Kidney (tissue), 14 donors: Measurements from ENCODE around the gene TRPM4. TPM values are rescaled to one million over a fixed set of nuclear protein-coding genes. Genes with fewer than 3 reads are reported as not detected.

Experiments
- DNase-seq, 5 donors: peaks; one replicate each; pipeline ENCODE4 v3.0.0-alpha.2; 2013 to 2020
- FAIRE-seq: peaks from 2 replicates; lab custom pipeline; 2012; peaks lifted over from hg19 to GRCh38; lab: Jason Lieb, UNC
- H3K27ac ChIP-seq, 2 donors: one replicate each; pipeline ENCODE4 v1.7.0; 2013; ENCODE audit warnings: low read depth in 2 of 2, low read length in 2 of 2, inconsistent platforms in 1 of 2
- H3K27me3 ChIP-seq: one replicate; pipeline ENCODE4 v1.7.1; 2013; ENCODE audit warnings: low read length, inconsistent platforms; ENCODE audit not compliant: control insufficient read depth, insufficient read depth
- H3K36me3 ChIP-seq, 3 donors: one replicate each; pipeline versions ENCODE4 v1.7.0 to v1.7.1; 2013; ENCODE audit warnings: low read length in 3 of 3, control low read depth in 1 of 3, inconsistent platforms in 1 of 3; ENCODE audit not compliant: insufficient read depth in 3 of 3, control insufficient read depth in 2 of 3
- H3K4me1 ChIP-seq, 3 donors: one replicate each; pipeline versions ENCODE4 v1.7.0 to v1.7.1; 2013; ENCODE audit warnings: low read length in 3 of 3, inconsistent platforms in 1 of 3, low read depth in 1 of 3; ENCODE audit not compliant: control insufficient read depth in 2 of 3, insufficient read depth in 2 of 3
- H3K4me3 ChIP-seq, 3 donors: one replicate each; pipeline versions ENCODE4 v1.7.0 to v1.8.1; 2013; ENCODE audit warnings: low read length in 3 of 3, control low read depth in 1 of 3, inconsistent platforms in 1 of 3
- H3K9ac ChIP-seq, 3 donors: one replicate each; pipeline versions ENCODE4 v1.7.0 to v1.7.1; 2013; ENCODE audit warnings: low read length in 3 of 3, control low read depth in 1 of 3, inconsistent platforms in 1 of 3
- H3K9me3 ChIP-seq, 3 donors: one replicate each; pipeline versions ENCODE4 v1.7.0 to v1.7.1; 2013; ENCODE audit warnings: low read length in 3 of 3, control low read depth in 1 of 3, inconsistent platforms in 1 of 3; ENCODE audit not compliant: control insufficient read depth in 2 of 3, insufficient read depth in 1 of 3
- intact Hi-C: fragments of 100-400 bp; cut with DNase I; formaldehyde crosslinking; loops from one replicate; pipeline ENCODE4 v1.11.1; 2022
- polyA plus RNA-seq: library from polyadenylated mRNA; stranded (reverse); fragments of 350-450 nt; fragmentation: Illumina TruSeq; extraction: RNeasy Lipid Tissue Mini Kit (QIAGEN cat#74804); gene quantifications from one replicate; pipeline ENCODE4 v1.2.3, GENCODE V29; 2014; ENCODE audit warnings: low read depth, low replicate concordance; ENCODE audit not compliant: insufficient read depth
- total RNA-seq: library from RNA; stranded (reverse); fragmentation: NEBNext Ultra II Directional; extraction: Animal tissue kit (Norgen Biotek cat#: 25700); gene quantifications from one replicate; pipeline ENCODE4 v1.2.1, GENCODE V29; 2021
- TF ChIP-seq, protein P1 (sequence below): IDR thresholded peaks from 3 replicates; pipeline ENCODE4 v1.5.1; 2012; ENCODE audit warnings: mild to moderate bottlenecking, moderate library complexity, borderline replicate concordance; ENCODE audit not compliant: insufficient read depth; ENCODE audit errors: extremely low read depth
- donor health status: control.
- donor health status: control.
- donor health status: control.
- donor health status: control.
- donor health status: control.
- donor health status: DM: yes; HTN: yes; CAD: no.
- donor health status: Normal renal cell carcinoma (clear cell type).

The TRPM4 gene
- total and polyA plus RNA-seq, 2 donors from 2014 or later: 47.6 to 89.1 TPM

- Histone ChIP-seq H3K36me3 (no peaks in the 10 kb centered on the region), H3K9me3 (no peaks in the 10 kb centered on the region), H3K4me1 (peaks cover 3 to 16% (median 7%) of the 10 kb centered on the region in 3 donors), H3K27me3 (peaks cover 5% of the 10 kb centered on the region), H3K4me3 (peak overlapping the region; percentile 49 to 68 (median 67)), H3K27ac (peak overlapping the region; percentile 96 to 98), H3K9ac (peak overlapping the region in 2 of 3 donors; percentile 22 to 62)
- DNase-seq (peak in 2 of 5 donors; percentile 77 to 78), FAIRE-seq (no peak)
- TF ChIP-seq, protein P1, sequence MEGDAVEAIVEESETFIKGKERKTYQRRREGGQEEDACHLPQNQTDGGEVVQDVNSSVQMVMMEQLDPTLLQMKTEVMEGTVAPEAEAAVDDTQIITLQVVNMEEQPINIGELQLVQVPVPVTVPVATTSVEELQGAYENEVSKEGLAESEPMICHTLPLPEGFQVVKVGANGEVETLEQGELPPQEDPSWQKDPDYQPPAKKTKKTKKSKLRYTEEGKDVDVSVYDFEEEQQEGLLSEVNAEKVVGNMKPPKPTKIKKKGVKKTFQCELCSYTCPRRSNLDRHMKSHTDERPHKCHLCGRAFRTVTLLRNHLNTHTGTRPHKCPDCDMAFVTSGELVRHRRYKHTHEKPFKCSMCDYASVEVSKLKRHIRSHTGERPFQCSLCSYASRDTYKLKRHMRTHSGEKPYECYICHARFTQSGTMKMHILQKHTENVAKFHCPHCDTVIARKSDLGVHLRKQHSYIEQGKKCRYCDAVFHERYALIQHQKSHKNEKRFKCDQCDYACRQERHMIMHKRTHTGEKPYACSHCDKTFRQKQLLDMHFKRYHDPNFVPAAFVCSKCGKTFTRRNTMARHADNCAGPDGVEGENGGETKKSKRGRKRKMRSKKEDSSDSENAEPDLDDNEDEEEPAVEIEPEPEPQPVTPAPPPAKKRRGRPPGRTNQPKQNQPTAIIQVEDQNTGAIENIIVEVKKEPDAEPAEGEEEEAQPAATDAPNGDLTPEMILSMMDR: no peak
- intact Hi-C loops: no loop called here
Measured at GRCh38 chr19:49117677-49118564, 39.7 kb upstream of the TRPM4 start.

- DNase-seq (peak; percentile 95 to 98 (median 97)), FAIRE-seq (no peak)
- TF ChIP-seq, protein P1: no peak
- peak within 1 kb of the TSS; percentile 96 to 98 for H3K27ac ChIP-seq
- peak within 1 kb of the TSS; percentile 33 to 62 (median 37) for H3K9ac ChIP-seq
- intact Hi-C loops: no loop called here
- H3K36me3 ChIP-seq: no peaks in the 10 kb centered on the region
- peaks cover 1 to 14% (median 7%) of the 10 kb centered on the region in 3 donors for H3K4me1 ChIP-seq
- H3K27me3 ChIP-seq: peaks cover 5% of the 10 kb centered on the region
- peak within 1 kb of the TSS; percentile 49 to 68 (median 67) for H3K4me3 ChIP-seq
- no peaks in the 10 kb centered on the region for H3K9me3 ChIP-seq
Measured at GRCh38 chr19:49118565-49119410, 38.8 kb upstream of the TRPM4 start, which contains the start of gene C19orf73. TSS of gene C19orf73 (minus strand) at chr19:49119143. CDS start at chr19:49119022, 121 bp downstream.

- peaks cover 0 to 11% (median 7%) of the 10 kb centered on the region in 3 donors for H3K4me1 ChIP-seq
- peaks cover 5% of the 10 kb centered on the region for H3K27me3 ChIP-seq
- peak within 1 kb of the TSS; percentile 49 to 68 (median 67) for H3K4me3 ChIP-seq
- peak within 1 kb of the TSS; percentile 96 to 98 for H3K27ac ChIP-seq
- intact Hi-C loops: no loop called here
- H3K36me3 ChIP-seq: no peaks in the 10 kb centered on the region
- TF ChIP-seq, protein P1: no peak
- H3K9me3 ChIP-seq: no peaks in the 10 kb centered on the region
- H3K9ac ChIP-seq: peak within 1 kb of the TSS; percentile 33 to 62 (median 37)
- DNase-seq: peak; percentile 71 to 89 (median 81)
- FAIRE-seq: no peak
Measured at GRCh38 chr19:49119411-49120324, 37.9 kb upstream of the TRPM4 start, which contains the start of gene PPFIA3. TSS of gene PPFIA3 (plus strand) at chr19:49119544. CDS start at chr19:49127874, 8,330 bp downstream.
